Lower leg skin (tissue), 4 donors: ENCODE data around the gene XIRP2. TPM values are rescaled to one million over a fixed set of nuclear protein-coding genes. Genes with fewer than 3 reads are reported as not detected.
"Not testable (repeated sequence)": the region's sequence is repeated elsewhere in the genome, so short reads cannot be mapped to it uniquely, and the experiment has no call there.

Source experiments
- DNase-seq, 2 donors: peaks; one replicate each; pipeline ENCODE4 v3.0.0-alpha.2; 2019; ENCODE audit warnings: low spot score in 2 of 2
- H3K4me3 ChIP-seq: fragments of 200-600 bp; sonication (generic); 2 replicates; pipeline ENCODE4 v1.5.1; 2017; ENCODE audit warnings: mild to moderate bottlenecking, low read depth; ENCODE audit not compliant: poor library complexity, severe bottlenecking
- CTCF ChIP-seq, 3 donors: fragments of 450-650 bp; IDR thresholded peaks; one replicate each; pipeline ENCODE4 v1.5.1; 2016; ENCODE audit warnings: antibody characterized with exemption in 3 of 3, mild to moderate bottlenecking in 3 of 3, moderate library complexity in 2 of 3
- POLR2A ChIP-seq, 2 donors: fragments of 450-650 bp; IDR thresholded peaks; one replicate each; pipeline ENCODE4 v1.6.1; 2016 to 2017; ENCODE audit warnings: antibody characterized with exemption in 2 of 2, mild to moderate bottlenecking in 1 of 2, moderate library complexity in 1 of 2
- WGBS, 2 donors: methylation state at CpG; one replicate each; pipeline ENCODE4 v1.1.5; 2018; 5-methylcytosine and 5-hydroxymethylcytosine counted together
- intact Hi-C: fragments of 100-400 bp; cut with DNase I; formaldehyde crosslinking; loops from one replicate; pipeline ENCODE4 v1.15.0; 2023; ENCODE audit warnings: low total_unique reads
- total RNA-seq, 4 donors: library from RNA; depleted of rRNA; stranded (reverse); fragments of >200 nt; gene quantifications; one replicate each; pipeline ENCODE4 v1.1.0, GENCODE V29; 2016

The XIRP2 gene
- total RNA-seq, 4 donors from 2014 or later, result 0.06 TPM; not detected in 3

DNA sequence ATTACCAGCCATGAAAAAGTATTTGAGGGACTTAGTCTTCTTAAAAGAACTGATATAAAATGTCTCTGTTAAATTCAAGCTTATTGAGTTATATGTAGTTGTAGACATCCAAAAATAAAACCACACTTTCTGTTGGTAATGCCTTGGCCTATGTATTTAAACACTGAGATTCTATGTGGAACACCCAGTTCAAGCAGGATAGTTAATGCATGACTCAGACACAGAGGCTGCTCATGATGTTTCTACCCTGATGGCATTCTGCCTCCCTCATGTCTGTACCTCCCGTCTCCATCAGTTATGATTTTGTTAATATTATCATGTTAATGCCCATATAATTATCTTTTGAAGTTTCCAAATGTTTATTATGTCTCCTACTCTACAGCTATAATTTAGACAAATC, 164.5 kb downstream of the XIRP2 start:
- WGBS, 2 donors, result 49 to 95% methylated on average over 1 of the region's 1 CpG
- intact Hi-C loops, result no loop called here
- no peak for DNase-seq
- TF ChIP-seq POLR2A (IDR thresholded peaks at IDR 0.05) (no peak), CTCF (IDR thresholded peaks at IDR 0.05) (no peak)
- no peak overlapping the region for H3K4me3 ChIP-seq

- H3K4me3 ChIP-seq, result no peak overlapping the region
- intact Hi-C loops, result no loop called here
- TF ChIP-seq POLR2A (IDR thresholded peaks at IDR 0.05) (no peak), CTCF (IDR thresholded peaks at IDR 0.05) (no peak)
- 88 to 93% methylated on average over 3 of the region's 3 CpGs for WGBS, 2 donors
- DNase-seq, result no peak
Measured at GRCh38 chr2:167054881-167055280, 166.6 kb downstream of the XIRP2 start.

- intact Hi-C loops, result no loop called here
- WGBS, 2 donors, result 90% methylated on average over 4 of the region's 4 CpGs
- DNase-seq, result no peak
- H3K4me3 ChIP-seq, result no peak overlapping the region
- TF ChIP-seq CTCF (IDR thresholded peaks at IDR 0.05) (no peak), POLR2A (IDR thresholded peaks at IDR 0.05) (no peak)
Measured at GRCh38 chr2:167057446-167057845, 169.2 kb downstream of the XIRP2 start.

DNA sequence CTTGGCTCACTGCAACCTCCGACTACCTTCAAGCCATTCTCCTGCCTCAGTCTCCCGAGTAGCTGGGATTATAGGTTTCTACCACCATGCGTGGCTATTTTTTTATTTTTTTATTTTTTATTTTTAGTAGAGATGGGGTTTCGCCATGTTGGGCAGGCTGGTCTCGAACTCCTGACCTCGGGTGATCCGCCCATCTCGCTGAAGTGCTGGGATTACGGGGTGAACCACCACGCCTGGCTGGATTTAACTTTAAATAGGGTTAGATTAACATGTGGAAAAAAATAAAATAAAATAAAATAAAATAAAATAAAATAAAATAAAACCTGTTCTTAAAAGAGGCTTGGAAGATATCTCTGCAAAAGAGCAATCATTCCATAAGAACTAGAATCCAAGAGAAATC, 170.9 kb downstream of the XIRP2 start:
- DNase-seq, result no peak
- 85 to 90% methylated on average over 10 of the region's 10 CpGs for WGBS, 2 donors
- no peak overlapping the region for H3K4me3 ChIP-seq
- no peak for TF ChIP-seq POLR2A (IDR thresholded peaks at IDR 0.05)
- TF ChIP-seq CTCF (IDR thresholded peaks at IDR 0.05), result no peak
- intact Hi-C loops, result no loop called here

GRCh38 chr2:167069855-167070254, 181.6 kb downstream of the XIRP2 start:
- 79 to 88% methylated on average over 1 of the region's 1 CpG for WGBS, 2 donors
- intact Hi-C loops, result no loop called here
- TF ChIP-seq POLR2A (IDR thresholded peaks at IDR 0.05) (no peak), CTCF (IDR thresholded peaks at IDR 0.05) (no peak)
- no peak overlapping the region for H3K4me3 ChIP-seq
- no peak for DNase-seq

DNA sequence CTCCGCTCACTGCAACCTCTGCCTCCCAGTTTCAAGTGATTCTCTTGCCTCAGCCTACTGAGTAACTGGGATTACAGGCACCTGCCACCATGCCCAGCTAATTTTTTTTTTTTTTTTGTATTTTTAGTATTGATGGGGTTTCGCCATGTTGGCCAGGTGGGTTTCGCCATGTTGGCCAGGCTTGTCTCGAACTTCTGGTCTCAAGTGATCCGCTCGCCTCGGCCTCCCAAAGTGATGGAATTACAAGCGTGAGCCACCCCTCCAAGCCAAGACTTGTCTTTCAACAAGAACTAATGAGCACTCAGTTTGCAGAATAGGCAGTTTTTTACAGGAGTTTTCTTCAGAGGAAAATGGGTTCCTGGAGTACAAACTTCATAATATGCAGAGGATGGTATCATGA, 187.4 kb downstream of the XIRP2 start:
- intact Hi-C loops, DNase-seq, H3K4me3 ChIP-seq: not testable (repeated sequence)
- WGBS, 2 donors, result 95 to 96% methylated on average over 8 of the region's 8 CpGs

DNA sequence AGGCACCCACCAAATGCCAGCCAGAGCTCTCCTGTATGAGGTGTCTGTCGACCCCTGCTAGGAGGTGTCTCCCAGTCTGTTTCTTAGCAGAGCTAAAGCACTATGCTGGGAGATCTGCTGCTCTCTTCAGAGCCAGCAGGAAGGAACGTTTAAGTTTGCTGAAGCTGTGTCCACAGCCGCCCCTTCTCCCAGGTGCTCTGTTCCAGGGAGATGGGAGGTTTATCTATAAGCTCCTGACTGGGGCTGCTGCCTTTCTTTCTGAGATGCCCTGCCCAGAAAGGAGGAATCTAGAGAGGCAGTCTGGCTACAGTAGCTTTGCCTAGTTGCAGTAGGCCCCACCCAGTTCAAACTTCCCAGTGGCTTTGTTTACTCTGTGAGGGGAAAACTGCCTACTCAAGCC, 210.7 kb downstream of the XIRP2 start:
- H3K4me3 ChIP-seq, intact Hi-C loops, DNase-seq: not testable (repeated sequence)
- 87% methylated on average over 3 of the region's 3 CpGs for WGBS, 2 donors
